ENCODE results near the gene SMIM41. TPM values are rescaled to one million over a fixed set of nuclear protein-coding genes. Genes with fewer than 3 reads are reported as not detected.

SMIM41 gene
- total RNA-seq, 2 experiments from 2014 or later: not detected

- CTCF ChIA-PET: interaction anchor here (0.8 to 2.5 kb wide), 4 partner anchors 11 to 28 kb away, joined by 3 to 11 read pairs (median 5); partner anchors contain the start of gene ATG101
- H3K4me3 Mint-ChIP-seq: no peak overlapping the region
- H3K27me3 Mint-ChIP-seq: peaks cover 9% of the 10 kb centered on the region
- H3K27ac Mint-ChIP-seq: no peak overlapping the region
- H3K9me3 Mint-ChIP-seq: no peaks in the 10 kb centered on the region
- DNase-seq: no peak
- POLR2A ChIA-PET: no interaction called here
- H3K36me3 Mint-ChIP-seq (ENCODE audit: low read depth): no peaks in the 10 kb centered on the region
- peaks cover 37% of the 10 kb centered on the region for H3K4me1 Mint-ChIP-seq
These were observed 25.8 kb upstream of the SMIM41 start for GRCh38 chr12:52053536-52054209.

DNA sequence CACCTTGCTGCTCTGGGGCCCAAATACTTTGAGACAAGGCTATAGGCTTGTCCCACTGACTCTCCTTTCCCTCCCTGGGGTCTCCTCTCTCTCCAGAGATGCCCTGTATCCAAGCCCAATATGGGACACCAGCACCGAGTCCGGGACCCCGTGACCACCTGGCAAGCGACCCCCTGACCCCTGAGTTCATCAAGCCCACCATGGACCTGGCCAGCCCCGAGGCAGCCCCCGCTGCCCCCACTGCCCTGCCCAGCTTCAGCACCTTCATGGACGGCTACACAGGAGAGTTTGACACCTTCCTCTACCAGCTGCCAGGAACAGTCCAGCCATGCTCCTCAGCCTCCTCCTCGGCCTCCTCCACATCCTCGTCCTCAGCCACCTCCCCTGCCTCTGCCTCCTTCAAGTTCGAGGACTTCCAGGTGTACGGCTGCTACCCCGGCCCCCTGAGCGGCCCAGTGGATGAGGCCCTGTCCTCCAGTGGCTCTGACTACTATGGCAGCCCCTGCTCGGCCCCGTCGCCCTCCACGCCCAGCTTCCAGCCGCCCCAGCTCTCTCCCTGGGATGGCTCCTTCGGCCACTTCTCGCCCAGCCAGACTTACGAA, 25.2 kb upstream of the SMIM41 start:
- Mint-ChIP-seq H3K27ac (no peak overlapping the region), H3K4me3 (no peak overlapping the region)
- CTCF ChIA-PET: interaction anchor here (0.7 to 2.5 kb wide), 5 partner anchors 10 to 29 kb away, joined by 3 to 11 read pairs (median 4); no protein-coding TSS in a partner anchor

GRCh38 chr12:52054833-52055730, 24.4 kb upstream of the SMIM41 start:
- Mint-ChIP-seq H3K36me3 (ENCODE audit: low read depth) (no peaks in the 10 kb centered on the region), H3K4me3 (no peak overlapping the region), H3K9me3 (no peaks in the 10 kb centered on the region), H3K4me1 (peaks cover 27% of the 10 kb centered on the region), H3K27me3 (no peaks in the 10 kb centered on the region), H3K27ac (no peak overlapping the region)
- POLR2A ChIA-PET: no interaction called here
- DNase-seq: no peak
- CTCF ChIA-PET: interaction anchor here (0.7 to 2.5 kb wide), 6 partner anchors 9 to 29 kb away, joined by 3 to 11 read pairs (median 4); no protein-coding TSS in a partner anchor

More for the DNA sequence above, 25.2 kb upstream of the SMIM41 start:
- H3K9me3 Mint-ChIP-seq: no peaks in the 10 kb centered on the region
- no peaks in the 10 kb centered on the region for H3K36me3 Mint-ChIP-seq (ENCODE audit: low read depth)
- DNase-seq: no peak
- POLR2A ChIA-PET: no interaction called here
- peaks cover 34% of the 10 kb centered on the region for H3K4me1 Mint-ChIP-seq
- peaks cover 7% of the 10 kb centered on the region for H3K27me3 Mint-ChIP-seq

DNA sequence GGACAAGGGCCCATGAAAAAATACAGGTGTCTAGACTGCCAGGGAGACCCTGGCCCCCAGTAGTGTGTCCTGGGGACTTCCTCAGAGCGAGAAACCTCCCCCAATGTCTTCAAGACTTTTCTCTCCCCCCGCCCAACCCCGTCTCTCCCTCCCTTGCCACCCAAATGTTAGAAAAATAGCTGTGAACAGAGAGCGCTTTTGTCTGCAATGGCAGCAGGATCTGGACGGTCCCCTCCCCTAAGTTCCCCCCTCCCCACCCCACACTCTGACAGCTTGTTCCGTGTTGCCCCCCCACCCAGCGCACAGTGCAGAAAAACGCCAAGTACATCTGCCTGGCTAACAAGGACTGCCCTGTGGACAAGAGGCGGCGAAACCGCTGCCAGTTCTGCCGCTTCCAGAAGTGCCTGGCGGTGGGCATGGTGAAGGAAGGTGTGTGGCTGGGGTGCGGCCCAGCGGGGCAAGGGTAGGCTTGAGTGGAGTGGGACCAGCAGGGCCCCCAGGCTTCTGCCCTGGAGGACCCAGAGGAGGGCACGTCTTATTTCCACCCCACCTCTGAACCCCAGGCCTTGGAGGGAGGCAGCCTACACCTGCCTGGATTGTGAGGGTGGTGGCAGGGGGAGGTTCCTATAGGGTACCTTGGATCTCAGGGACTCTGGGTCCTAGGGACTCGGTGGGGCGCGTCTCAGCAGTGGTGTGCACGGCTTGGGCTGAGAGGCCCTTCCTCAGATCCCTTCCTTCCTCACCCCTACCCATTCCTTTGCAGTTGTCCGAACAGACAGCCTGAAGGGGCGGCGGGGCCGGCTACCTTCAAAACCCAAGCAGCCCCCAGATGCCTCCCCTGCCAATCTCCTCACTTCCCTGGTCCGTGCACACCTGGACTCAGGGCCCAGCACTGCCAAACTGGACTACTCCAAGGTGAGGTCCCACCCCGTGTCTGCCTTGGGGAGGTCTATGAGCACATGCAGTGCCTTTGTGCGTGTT, 23.5 kb upstream of the SMIM41 start:
- ChIA-PET CTCF (interaction anchor here (0.8 to 2.5 kb wide), 6 partner anchors 11 to 33 kb away, joined by 3 to 11 read pairs (median 4); no protein-coding TSS in a partner anchor), POLR2A (no interaction called here)
- Mint-ChIP-seq H3K9me3 (no peaks in the 10 kb centered on the region), H3K36me3 (ENCODE audit: low read depth) (no peaks in the 10 kb centered on the region), H3K4me3 (no peak overlapping the region), H3K27ac (no peak overlapping the region), H3K27me3 (no peaks in the 10 kb centered on the region), H3K4me1 (peaks cover 21% of the 10 kb centered on the region)
- no peak for DNase-seq

GRCh38 chr12:52056801-52057637, 22.5 kb upstream of the SMIM41 start:
- POLR2A ChIA-PET: no interaction called here
- H3K4me1 Mint-ChIP-seq: peaks cover 12% of the 10 kb centered on the region
- H3K27ac Mint-ChIP-seq: no peak overlapping the region
- CTCF ChIA-PET: interaction anchor here (0.8 to 1.3 kb wide), 5 partner anchors 9 to 34 kb away, joined by 3 to 7 read pairs (median 4); partner anchors contain the start of gene ATG101
- no peak overlapping the region for H3K4me3 Mint-ChIP-seq
- H3K9me3 Mint-ChIP-seq: no peaks in the 10 kb centered on the region
- DNase-seq: no peak
- no peaks in the 10 kb centered on the region for H3K27me3 Mint-ChIP-seq
- H3K36me3 Mint-ChIP-seq (ENCODE audit: low read depth): no peaks in the 10 kb centered on the region

DNA sequence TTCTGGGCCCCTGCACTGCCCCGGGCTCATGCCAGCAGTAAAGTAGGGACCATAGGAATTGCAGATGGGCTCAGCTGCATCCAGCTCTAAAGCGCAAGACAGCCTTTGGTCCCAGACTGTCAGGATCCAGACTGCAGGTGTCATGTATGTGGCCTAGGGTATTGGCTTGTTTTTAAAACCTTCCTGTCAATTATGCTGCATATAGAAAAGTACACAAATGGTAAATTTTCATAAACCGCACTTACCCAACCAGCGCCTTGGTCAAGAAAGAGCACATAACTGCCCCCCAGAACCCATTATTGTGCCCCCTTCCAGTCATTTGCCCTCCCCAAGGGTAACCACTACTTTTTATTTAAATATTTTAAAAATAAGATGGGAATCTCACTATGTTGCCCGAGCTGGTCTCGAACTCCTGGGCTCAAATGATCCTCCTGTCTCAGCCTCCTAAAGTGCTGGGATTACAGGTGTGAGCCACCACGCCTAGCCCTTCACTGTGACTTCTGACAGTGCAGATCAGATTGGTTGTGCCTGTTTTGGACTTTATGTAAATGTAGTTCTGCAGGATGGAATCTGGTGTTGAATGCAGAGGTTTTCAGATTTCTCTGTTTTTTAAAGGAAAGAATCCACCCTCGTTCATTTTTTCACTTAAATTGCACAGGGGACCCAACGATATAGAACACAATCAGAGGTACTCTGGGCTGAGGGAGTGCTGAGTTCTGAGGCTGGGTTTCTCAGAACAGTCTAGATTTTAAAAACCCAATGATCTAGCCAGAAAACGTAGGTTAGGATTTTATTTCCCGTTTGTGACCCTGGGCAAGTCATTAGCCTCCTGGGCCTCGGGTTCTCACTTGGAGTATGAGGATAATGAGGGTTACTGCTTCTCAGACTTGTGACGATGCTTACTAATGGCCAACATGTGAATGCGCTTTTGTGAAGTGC, 21.6 kb upstream of the SMIM41 start:
- Mint-ChIP-seq H3K27ac (no peak overlapping the region), H3K9me3 (no peaks in the 10 kb centered on the region)
- POLR2A ChIA-PET: no interaction called here

DNA sequence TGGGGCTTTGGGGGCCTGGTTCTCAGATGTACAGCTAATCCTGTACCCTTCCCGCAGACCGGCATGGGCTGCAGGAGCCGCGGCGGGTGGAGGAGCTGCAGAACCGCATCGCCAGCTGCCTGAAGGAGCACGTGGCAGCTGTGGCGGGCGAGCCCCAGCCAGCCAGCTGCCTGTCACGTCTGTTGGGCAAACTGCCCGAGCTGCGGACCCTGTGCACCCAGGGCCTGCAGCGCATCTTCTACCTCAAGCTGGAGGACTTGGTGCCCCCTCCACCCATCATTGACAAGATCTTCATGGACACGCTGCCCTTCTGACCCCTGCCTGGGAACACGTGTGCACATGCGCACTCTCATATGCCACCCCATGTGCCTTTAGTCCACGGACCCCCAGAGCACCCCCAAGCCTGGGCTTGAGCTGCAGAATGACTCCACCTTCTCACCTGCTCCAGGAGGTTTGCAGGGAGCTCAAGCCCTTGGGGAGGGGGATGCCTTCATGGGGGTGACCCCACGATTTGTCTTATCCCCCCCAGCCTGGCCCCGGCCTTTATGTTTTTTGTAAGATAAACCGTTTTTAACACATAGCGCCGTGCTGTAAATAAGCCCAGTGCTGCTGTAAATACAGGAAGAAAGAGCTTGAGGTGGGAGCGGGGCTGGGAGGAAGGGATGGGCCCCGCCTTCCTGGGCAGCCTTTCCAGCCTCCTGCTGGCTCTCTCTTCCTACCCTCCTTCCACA, 20.7 kb upstream of the SMIM41 start:
- H3K9me3 Mint-ChIP-seq: no peaks in the 10 kb centered on the region
- no peak overlapping the region for H3K27ac Mint-ChIP-seq
- no peak for DNase-seq
- no peaks in the 10 kb centered on the region for H3K4me1 Mint-ChIP-seq
- ChIA-PET CTCF (interaction anchor here (0.6 to 5.0 kb wide), 4 partner anchors 9 to 101 kb away, joined by 3 to 33 read pairs (median 5); no protein-coding TSS in a partner anchor), POLR2A (no interaction called here)
- no peaks in the 10 kb centered on the region for H3K27me3 Mint-ChIP-seq
- H3K4me3 Mint-ChIP-seq: no peak overlapping the region
- H3K36me3 Mint-ChIP-seq (ENCODE audit: low read depth): no peaks in the 10 kb centered on the region

More for the DNA sequence above, 21.6 kb upstream of the SMIM41 start:
- CTCF ChIA-PET: interaction anchor here (0.8 to 5.0 kb wide), 5 partner anchors 8 to 35 kb away, joined by 3 to 33 read pairs (median 5); partner anchors contain the start of gene ATG101
- Mint-ChIP-seq H3K36me3 (ENCODE audit: low read depth) (no peaks in the 10 kb centered on the region), H3K27me3 (no peaks in the 10 kb centered on the region), H3K4me1 (peaks cover 3% of the 10 kb centered on the region), H3K4me3 (no peak overlapping the region)
- DNase-seq: no peak

GRCh38 chr12:52059582-52060497, 19.7 kb upstream of the SMIM41 start:
- Mint-ChIP-seq H3K4me1 (no peaks in the 10 kb centered on the region), H3K27ac (no peak overlapping the region), H3K27me3 (no peaks in the 10 kb centered on the region), H3K9me3 (no peaks in the 10 kb centered on the region), H3K36me3 (ENCODE audit: low read depth) (no peaks in the 10 kb centered on the region), H3K4me3 (no peak overlapping the region)
- DNase-seq: no peak
- ChIA-PET CTCF (interaction anchor here (0.8 to 5.0 kb wide), 5 partner anchors 8 to 34 kb away, joined by 3 to 33 read pairs (median 5); partner anchors contain the start of gene ATG101), POLR2A (no interaction called here)

DNA sequence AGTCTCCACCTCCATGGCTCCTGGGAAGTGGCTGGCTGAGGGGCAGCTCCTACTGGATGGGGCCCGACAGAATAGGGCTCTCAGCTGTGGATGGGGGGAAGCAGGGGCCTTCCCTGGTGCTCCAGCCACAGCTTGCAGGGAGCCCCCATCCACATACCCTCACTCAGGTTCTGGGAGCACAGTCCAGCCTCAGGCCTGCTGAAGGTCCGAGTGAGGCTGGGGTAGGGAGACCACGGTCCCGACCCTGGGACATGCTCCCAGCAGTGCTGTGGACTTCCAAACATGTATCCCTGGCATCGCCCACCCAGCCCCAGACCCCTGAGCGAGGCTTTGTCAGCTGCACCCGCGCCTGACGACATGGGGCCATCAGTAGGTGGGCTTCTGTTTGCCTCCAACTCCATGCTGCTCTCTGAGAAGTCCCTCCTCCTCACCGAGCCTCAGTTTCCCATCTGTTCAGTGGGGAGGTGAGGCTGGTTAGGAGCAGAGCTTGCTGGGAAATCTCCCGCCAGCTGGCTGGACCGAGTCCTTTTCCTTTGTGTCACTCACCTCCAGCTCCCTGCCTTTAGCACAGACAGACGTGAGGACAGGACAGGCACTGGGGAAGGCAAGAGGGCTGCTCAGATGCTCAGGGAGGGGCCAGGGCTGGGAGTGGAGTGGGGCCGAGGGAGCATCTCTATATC, 18.9 kb upstream of the SMIM41 start:
- POLR2A ChIA-PET: no interaction called here
- H3K27me3 Mint-ChIP-seq: no peaks in the 10 kb centered on the region

More for the DNA sequence above, 18.9 kb upstream of the SMIM41 start:
- Mint-ChIP-seq H3K9me3 (no peaks in the 10 kb centered on the region), H3K36me3 (ENCODE audit: low read depth) (no peaks in the 10 kb centered on the region), H3K27ac (no peak overlapping the region), H3K4me3 (no peak overlapping the region), H3K4me1 (no peaks in the 10 kb centered on the region)
- CTCF ChIA-PET: interaction anchor here (1.2 to 5.0 kb wide), 4 partner anchors 9 to 35 kb away, joined by 3 to 33 read pairs (median 7); partner anchors contain the start of gene ATG101
- no peak for DNase-seq

Measured in activated CD4-positive, alpha-beta T cell treated with anti-CD3 and anti-CD28 coated beads, Interleukin-2, amount 10 ng/mL, durations not matched to agents 7 days and 5 days (primary cell).